ENCODE results near the gene LBH. TPM values are rescaled to one million over a fixed set of nuclear protein-coding genes. Genes with fewer than 3 reads are reported as not detected.

LBH gene
- total RNA-seq, 5 donors from 2014 or later (not counting 1 experiment from before 2014, with no cell fraction given) = 209 to 386 (median 323) TPM

- DNase-seq (no peak), ATAC-seq (replicated peaks in 1 of 4) (no peak)
- H3K9me3 Mint-ChIP-seq = no peaks in the 10 kb centered on the region
- peak overlapping the region in 1 of 2 donors; percentile 48 for H3K27ac Mint-ChIP-seq
- H3K36me3 ChIP-seq (ENCODE audit: control insufficient read depth in 2 of 2, extremely low read depth in 1 of 2, insufficient read depth in 1 of 2, low read length in 1 of 2) = no peaks in the 10 kb centered on the region
- H3K4me1 Mint-ChIP-seq = peaks cover 66 to 79% (median 68%) of the 10 kb centered on the region in 3 donors
- H3K27me3 Mint-ChIP-seq = no peaks in the 10 kb centered on the region
- no peaks in the 10 kb centered on the region for H3K9me3 ChIP-seq
- ChIA-PET POLR2A (interaction anchor here in 1 of 2 donors (1.1 kb wide), 1 partner anchor 32 kb away, joined by 3 read pairs; no protein-coding TSS in a partner anchor), CTCF (interaction anchor here in 1 of 2 donors (0.5 kb wide), 2 partner anchors 12 to 18 kb away, joined by 4 read pairs; no protein-coding TSS in a partner anchor)
- H3K27ac ChIP-seq (ENCODE audit: low read length) = no peak overlapping the region
- WGBS (ENCODE audit: insufficient coverage) = 100% methylated on average over 3 of the region's 5 CpGs
- no peaks in the 10 kb centered on the region for H3K27me3 ChIP-seq (replicated peaks in 1 of 2; ENCODE audit: control insufficient read depth in 2 of 2, extremely low read depth in 1 of 2, insufficient read depth in 2 of 2, low read length in 1 of 2)
- peaks cover 29 to 37% of the 10 kb centered on the region in 2 experiments for H3K4me1 ChIP-seq (ENCODE audit: control insufficient read depth in 1 of 2, extremely low read depth in 1 of 2, insufficient read depth in 2 of 2, low read length in 2 of 2)
- H3K4me3 Mint-ChIP-seq = peak overlapping the region in 1 of 3 donors; percentile 10
- no peak overlapping the region for H3K4me3 ChIP-seq (ENCODE audit: control insufficient read depth in 1 of 2, extremely low read depth in 1 of 2, low read length in 1 of 2)
- no peaks in the 10 kb centered on the region for H3K36me3 Mint-ChIP-seq
Observed at GRCh38 chr2:30269771-30270145, 38.4 kb downstream of the LBH start.

DNA sequence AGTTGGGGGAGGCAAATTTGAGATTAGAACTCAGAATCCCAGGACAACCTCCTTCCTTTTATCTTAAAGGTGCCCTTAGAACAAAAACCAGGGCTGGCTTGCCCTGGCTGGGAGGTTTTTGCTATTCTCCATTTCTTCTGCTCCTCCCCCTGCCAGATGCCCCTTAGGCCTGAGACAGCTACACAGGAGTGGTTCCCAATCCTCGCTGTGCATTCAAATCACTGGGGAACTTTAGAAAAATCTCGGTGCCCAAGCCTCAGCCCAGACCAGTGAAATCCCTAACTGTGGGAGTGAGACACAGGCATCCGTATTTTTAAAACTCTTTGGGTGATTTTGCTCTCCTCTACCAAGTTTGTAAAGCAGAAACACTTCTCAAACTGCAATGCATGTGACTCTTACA lies 38.8 kb downstream of the LBH start:
- DNase-seq (no peak), ATAC-seq (replicated peaks in 1 of 4) (no peak)
- H3K27ac Mint-ChIP-seq = no peak overlapping the region
- H3K9me3 ChIP-seq = no peaks in the 10 kb centered on the region
- no peaks in the 10 kb centered on the region for H3K9me3 Mint-ChIP-seq
- H3K27ac ChIP-seq (ENCODE audit: low read length) = no peak overlapping the region
- no peaks in the 10 kb centered on the region for H3K36me3 Mint-ChIP-seq
- no peaks in the 10 kb centered on the region for H3K27me3 Mint-ChIP-seq
- H3K36me3 ChIP-seq (ENCODE audit: control insufficient read depth in 2 of 2, extremely low read depth in 1 of 2, insufficient read depth in 1 of 2, low read length in 1 of 2) = no peaks in the 10 kb centered on the region
- CTCF ChIA-PET = interaction anchor here in 1 of 2 donors (0.5 kb wide), 2 partner anchors 12 to 18 kb away, joined by 4 read pairs; no protein-coding TSS in a partner anchor
- 100% methylated on average over 3 of the region's 3 CpGs for WGBS (ENCODE audit: insufficient coverage)
- H3K4me3 Mint-ChIP-seq = no peak overlapping the region
- POLR2A ChIA-PET = no interaction called here
- no peak overlapping the region for H3K4me3 ChIP-seq (ENCODE audit: control insufficient read depth in 1 of 2, extremely low read depth in 1 of 2, low read length in 1 of 2)
- H3K4me1 Mint-ChIP-seq = peaks cover 62 to 75% (median 64%) of the 10 kb centered on the region in 3 donors
- no peaks in the 10 kb centered on the region for H3K27me3 ChIP-seq (replicated peaks in 1 of 2; ENCODE audit: control insufficient read depth in 2 of 2, extremely low read depth in 1 of 2, insufficient read depth in 2 of 2, low read length in 1 of 2)
- H3K4me1 ChIP-seq (ENCODE audit: control insufficient read depth in 1 of 2, extremely low read depth in 1 of 2, insufficient read depth in 2 of 2, low read length in 2 of 2) = peaks cover 25 to 37% of the 10 kb centered on the region in 2 experiments

DNA sequence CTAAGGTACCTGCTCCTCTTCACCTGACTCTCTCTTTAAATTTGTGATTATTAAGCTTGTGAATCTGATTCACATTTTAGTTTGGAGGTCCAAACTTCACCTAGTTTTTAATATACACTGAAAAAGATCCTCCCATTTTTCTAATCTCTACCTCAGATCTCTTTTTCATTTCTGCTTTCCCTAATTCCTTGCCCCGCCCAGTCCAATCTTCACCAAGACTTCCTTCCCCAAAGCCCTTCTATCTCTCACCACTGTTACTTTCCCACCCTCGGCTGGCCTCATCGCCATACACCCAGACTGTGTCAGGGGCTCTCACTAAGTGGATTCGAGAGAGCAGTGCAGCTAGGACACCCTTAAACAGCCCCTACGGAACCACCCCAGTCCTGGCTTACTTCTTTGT lies 40.0 kb downstream of the LBH start:
- ChIA-PET CTCF (no interaction called here), POLR2A (interaction anchor here in 1 of 2 donors (0.6 to 1.5 kb wide), 2 partner anchors 10 to 315 kb away, joined by 4 to 6 read pairs; no protein-coding TSS in a partner anchor)
- peak overlapping the region; percentile 34 to 63 for H3K27ac Mint-ChIP-seq
- H3K4me3 Mint-ChIP-seq = peak overlapping the region in 1 of 3 donors; percentile 4
- no peaks in the 10 kb centered on the region for H3K27me3 Mint-ChIP-seq
- Histone ChIP-seq H3K4me1 (ENCODE audit: control insufficient read depth in 1 of 2, extremely low read depth in 1 of 2, insufficient read depth in 2 of 2, low read length in 2 of 2) (peaks cover 14 to 27% of the 10 kb centered on the region in 2 experiments), H3K36me3 (ENCODE audit: control insufficient read depth in 2 of 2, extremely low read depth in 1 of 2, insufficient read depth in 1 of 2, low read length in 1 of 2) (no peaks in the 10 kb centered on the region), H3K9me3 (no peaks in the 10 kb centered on the region), H3K27ac (ENCODE audit: low read length) (no peak overlapping the region), H3K27me3 (replicated peaks in 1 of 2; ENCODE audit: control insufficient read depth in 2 of 2, extremely low read depth in 1 of 2, insufficient read depth in 2 of 2, low read length in 1 of 2) (no peaks in the 10 kb centered on the region), H3K4me3 (ENCODE audit: control insufficient read depth in 1 of 2, extremely low read depth in 1 of 2, low read length in 1 of 2) (no peak overlapping the region)
- ATAC-seq (replicated peaks in 1 of 4) = no peak
- DNase-seq = no peak
- no peaks in the 10 kb centered on the region for H3K36me3 Mint-ChIP-seq
- H3K4me1 Mint-ChIP-seq = peaks cover 51 to 64% (median 53%) of the 10 kb centered on the region in 3 donors
- 84% methylated on average over 3 of the region's 5 CpGs for WGBS (ENCODE audit: insufficient coverage)
- no peaks in the 10 kb centered on the region for H3K9me3 Mint-ChIP-seq

GRCh38 chr2:30272286-30272685 lies 41.0 kb downstream of the LBH start:
- Mint-ChIP-seq H3K4me3 (no peak overlapping the region), H3K9me3 (no peaks in the 10 kb centered on the region), H3K36me3 (no peaks in the 10 kb centered on the region), H3K27me3 (no peaks in the 10 kb centered on the region), H3K4me1 (peaks cover 49 to 62% (median 50%) of the 10 kb centered on the region in 3 donors), H3K27ac (peak overlapping the region in 1 of 2 donors; percentile 11)
- no peaks in the 10 kb centered on the region for H3K9me3 ChIP-seq
- H3K4me3 ChIP-seq (ENCODE audit: control insufficient read depth in 1 of 2, extremely low read depth in 1 of 2, low read length in 1 of 2) = no peak overlapping the region
- ATAC-seq (replicated peaks in 1 of 4) (no peak), DNase-seq (no peak)
- POLR2A ChIA-PET = interaction anchor here (0.6 kb wide), 2 partner anchors 24 to 108 kb away, joined by 3 to 5 read pairs; no protein-coding TSS in a partner anchor
- peaks cover 6 to 21% of the 10 kb centered on the region in 2 experiments for H3K4me1 ChIP-seq (ENCODE audit: control insufficient read depth in 1 of 2, extremely low read depth in 1 of 2, insufficient read depth in 2 of 2, low read length in 2 of 2)
- H3K27me3 ChIP-seq (replicated peaks in 1 of 2; ENCODE audit: control insufficient read depth in 2 of 2, extremely low read depth in 1 of 2, insufficient read depth in 2 of 2, low read length in 1 of 2) = no peaks in the 10 kb centered on the region
- WGBS (ENCODE audit: insufficient coverage) = 100% methylated on average over 2 of the region's 8 CpGs
- CTCF ChIA-PET = no interaction called here
- no peaks in the 10 kb centered on the region for H3K36me3 ChIP-seq (ENCODE audit: control insufficient read depth in 2 of 2, extremely low read depth in 1 of 2, insufficient read depth in 1 of 2, low read length in 1 of 2)
- H3K27ac ChIP-seq (ENCODE audit: low read length) = no peak overlapping the region

DNA sequence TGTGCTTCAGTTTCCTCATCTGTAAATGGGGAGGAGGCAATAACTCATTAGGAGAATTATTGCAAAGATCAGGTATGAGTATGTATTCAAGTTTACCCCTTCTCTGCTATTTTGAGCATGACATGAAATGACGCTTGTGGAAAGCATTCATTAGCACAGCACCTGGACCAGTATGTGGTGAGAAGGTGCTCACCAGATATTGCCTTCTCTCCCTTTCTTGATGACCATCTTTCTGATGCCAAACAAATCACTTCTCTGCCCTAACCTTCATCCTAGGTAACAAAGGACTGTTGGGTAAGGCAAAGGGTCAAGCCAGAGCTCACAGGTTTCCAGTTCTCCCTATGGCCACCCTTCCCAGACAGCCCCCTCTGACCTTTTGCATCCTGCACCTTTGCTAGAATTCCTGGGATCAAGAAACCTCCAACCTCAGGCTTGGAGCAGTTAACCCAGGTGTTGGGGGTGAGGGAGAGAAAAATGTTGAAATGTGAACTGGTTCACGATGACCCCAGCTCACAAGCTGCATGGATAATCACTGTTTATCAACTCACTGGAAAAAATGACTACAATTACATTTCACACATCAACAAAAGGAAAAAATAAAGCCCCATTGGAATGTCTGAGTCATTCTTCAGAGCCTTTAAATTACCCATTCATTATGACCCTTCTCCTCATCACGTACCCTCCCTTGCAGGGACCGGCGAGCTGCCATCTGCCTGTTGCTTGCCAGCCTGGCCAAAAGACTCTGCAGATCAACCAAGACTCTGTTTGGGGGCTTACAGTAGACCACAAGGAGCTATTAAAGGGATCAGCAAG lies 41.6 kb downstream of the LBH start:
- CTCF ChIA-PET = no interaction called here
- no peak overlapping the region for H3K27ac Mint-ChIP-seq
- no peak for DNase-seq

GRCh38 chr2:30273574-30273929 lies 42.2 kb downstream of the LBH start:
- no peaks in the 10 kb centered on the region for H3K36me3 Mint-ChIP-seq
- H3K4me3 ChIP-seq (ENCODE audit: control insufficient read depth in 1 of 2, extremely low read depth in 1 of 2, low read length in 1 of 2) = no peak overlapping the region
- H3K9me3 Mint-ChIP-seq = no peaks in the 10 kb centered on the region
- H3K4me1 ChIP-seq (ENCODE audit: control insufficient read depth in 1 of 2, extremely low read depth in 1 of 2, insufficient read depth in 2 of 2, low read length in 2 of 2) = peaks cover 0 to 10% of the 10 kb centered on the region in 2 experiments
- H3K9me3 ChIP-seq = no peaks in the 10 kb centered on the region
- H3K27ac ChIP-seq (ENCODE audit: low read length) = no peak overlapping the region
- WGBS (ENCODE audit: insufficient coverage) = no CpG with 5 or more reads among the region's 3 CpGs
- CTCF ChIA-PET = no interaction called here
- no peaks in the 10 kb centered on the region for H3K36me3 ChIP-seq (ENCODE audit: control insufficient read depth in 2 of 2, extremely low read depth in 1 of 2, insufficient read depth in 1 of 2, low read length in 1 of 2)
- H3K4me3 Mint-ChIP-seq = no peak overlapping the region
- H3K27me3 Mint-ChIP-seq = no peaks in the 10 kb centered on the region
- ATAC-seq (replicated peaks in 1 of 4) = no peak
- no peaks in the 10 kb centered on the region for H3K27me3 ChIP-seq (replicated peaks in 1 of 2; ENCODE audit: control insufficient read depth in 2 of 2, extremely low read depth in 1 of 2, insufficient read depth in 2 of 2, low read length in 1 of 2)
- POLR2A ChIA-PET = no interaction called here
- H3K27ac Mint-ChIP-seq = peak overlapping the region in 1 of 2 donors; percentile 28
- peaks cover 39 to 59% (median 39%) of the 10 kb centered on the region in 3 donors for H3K4me1 Mint-ChIP-seq
- DNase-seq = no peak

More for the DNA sequence above, 41.6 kb downstream of the LBH start:
- 70% methylated on average over 2 of the region's 5 CpGs for whole genome bisulfite sequencing (ENCODE audit: insufficient coverage)
- POLR2A ChIA-PET = no interaction called here
- H3K4me1 Mint-ChIP-seq = peaks cover 42 to 60% (median 45%) of the 10 kb centered on the region in 3 donors
- no peaks in the 10 kb centered on the region for H3K27me3 ChIP-seq (replicated peaks in 1 of 2; ENCODE audit: control insufficient read depth in 2 of 2, extremely low read depth in 1 of 2, insufficient read depth in 2 of 2, low read length in 1 of 2)
- H3K9me3 ChIP-seq = no peaks in the 10 kb centered on the region
- no peaks in the 10 kb centered on the region for H3K27me3 Mint-ChIP-seq
- no peaks in the 10 kb centered on the region for H3K36me3 ChIP-seq (ENCODE audit: control insufficient read depth in 2 of 2, extremely low read depth in 1 of 2, insufficient read depth in 1 of 2, low read length in 1 of 2)
- H3K4me3 Mint-ChIP-seq = no peak overlapping the region
- no peak overlapping the region for H3K4me3 ChIP-seq (ENCODE audit: control insufficient read depth in 1 of 2, extremely low read depth in 1 of 2, low read length in 1 of 2)
- H3K4me1 ChIP-seq (ENCODE audit: control insufficient read depth in 1 of 2, extremely low read depth in 1 of 2, insufficient read depth in 2 of 2, low read length in 2 of 2) = peaks cover 2 to 15% of the 10 kb centered on the region in 2 experiments
- H3K9me3 Mint-ChIP-seq = no peaks in the 10 kb centered on the region
- no peak for ATAC-seq (replicated peaks in 1 of 4)
- H3K27ac ChIP-seq (ENCODE audit: low read length) = no peak overlapping the region
- no peaks in the 10 kb centered on the region for H3K36me3 Mint-ChIP-seq
